HEK293 (cell line): ENCODE measurements around the gene DISC1.

Source experiments
- CTCF ChIA-PET: fragments of 350-600 bp; formaldehyde crosslinking; extraction: SDS; loops from one replicate; lab custom pipeline; 2021; ENCODE audit warnings: antibody characterized with exemption; lab: Yijun Ruan, JAX
- POLR2A ChIA-PET: fragments of 300-600 bp; formaldehyde crosslinking; extraction: SDS; loops from one replicate; lab custom pipeline; 2020; ENCODE audit warnings: antibody characterized with exemption, inconsistent platforms; lab: Yijun Ruan, JAX
- H3K27ac ChIP-seq: fragments of 200-500 bp; sonication (Bioruptor generic); 2 replicates; pipeline ENCODE4 v1.5.1; 2014; ENCODE audit warnings: low read depth, low read length, control low read depth, inconsistent platforms; ENCODE audit errors: extremely low read depth
- H3K36me3 ChIP-seq, 2 experiments: fragments of 200-500 bp in 1 of 2; sonication (Bioruptor generic) in 1 of 2; 1 replicate in 1 of 2; 2 replicates in 1 of 2; pipeline ENCODE4 v1.5.1; 2014 to 2017; ENCODE audit warnings: inconsistent platforms in 2 of 2, low read length in 2 of 2; ENCODE audit not compliant: control insufficient read depth in 2 of 2, insufficient read depth in 1 of 2
- H3K4me1 ChIP-seq: fragments of 200-500 bp; sonication (Bioruptor generic); 2 replicates; pipeline ENCODE4 v1.5.1; 2014; ENCODE audit warnings: mild to moderate bottlenecking, low read length, inconsistent platforms; ENCODE audit not compliant: control insufficient read depth, insufficient read depth
- H3K4me3 ChIP-seq: 2 replicates; pipeline ENCODE4 v1.5.1; 2011; ENCODE audit warnings: low read depth, mild to moderate bottlenecking, control low read depth, low read length, moderate library complexity
- H3K9me3 ChIP-seq: fragments of 200-500 bp; sonication (Bioruptor generic); 2 replicates; pipeline ENCODE4 v1.5.1; 2014; ENCODE audit warnings: low read depth, low read length, inconsistent platforms; ENCODE audit not compliant: control insufficient read depth, insufficient read depth
- ATF2 ChIP-seq: fragments of 450-650 bp; formaldehyde crosslinking; IDR thresholded peaks from 2 replicates; pipeline ENCODE4 v1.5.1; 2016; ENCODE audit warnings: missing biosample characterization, missing genetic modification characterization, low read depth
- FEZF1 ChIP-seq: fragments of 450-650 bp; formaldehyde crosslinking; IDR thresholded peaks from 2 replicates; pipeline ENCODE4 v1.5.1; 2016; ENCODE audit warnings: missing biosample characterization, missing genetic modification characterization
- GLI4 ChIP-seq: fragments of 450-650 bp; formaldehyde crosslinking; IDR thresholded peaks from 2 replicates; pipeline ENCODE4 v1.5.1; 2016; ENCODE audit warnings: missing biosample characterization, missing genetic modification characterization
- MYNN ChIP-seq: fragments of 450-650 bp; formaldehyde crosslinking; IDR thresholded peaks from 2 replicates; pipeline ENCODE4 v1.5.1; 2016; ENCODE audit warnings: missing biosample characterization, missing genetic modification characterization, borderline replicate concordance
- PATZ1 ChIP-seq: fragments of 450-650 bp; formaldehyde crosslinking; IDR thresholded peaks from 2 replicates; pipeline ENCODE4 v1.5.1; 2016; ENCODE audit warnings: missing biosample characterization, missing genetic modification characterization
- RBAK ChIP-seq: fragments of 450-650 bp; formaldehyde crosslinking; IDR thresholded peaks from 2 replicates; pipeline ENCODE4 v1.5.1; 2016; ENCODE audit warnings: missing biosample characterization, missing genetic modification characterization
- REPIN1 ChIP-seq: fragments of 450-650 bp; formaldehyde crosslinking; IDR thresholded peaks from 2 replicates; pipeline ENCODE4 v1.5.1; 2017; ENCODE audit warnings: missing biosample characterization, missing genetic modification characterization, low read depth
- SCRT1 ChIP-seq: fragments of 450-650 bp; formaldehyde crosslinking; IDR thresholded peaks from 2 replicates; pipeline ENCODE4 v1.5.1; 2016; ENCODE audit warnings: missing biosample characterization, missing genetic modification characterization, borderline replicate concordance
- YY1 ChIP-seq: fragments of 450-650 bp; formaldehyde crosslinking; IDR thresholded peaks from 2 replicates; pipeline ENCODE4 v1.5.1; 2018; ENCODE audit warnings: missing biosample characterization, missing genetic modification characterization
- ZBTB10 ChIP-seq: fragments of 450-650 bp; formaldehyde crosslinking; IDR thresholded peaks from 2 replicates; pipeline ENCODE4 v1.5.1; 2016; ENCODE audit warnings: missing biosample characterization, missing genetic modification characterization
- ZFP69B ChIP-seq: fragments of 450-650 bp; formaldehyde crosslinking; IDR thresholded peaks from 2 replicates; pipeline ENCODE4 v1.5.1; 2016; ENCODE audit warnings: missing biosample characterization, missing genetic modification characterization
- ZNF174 ChIP-seq: fragments of 450-650 bp; formaldehyde crosslinking; IDR thresholded peaks from 2 replicates; pipeline ENCODE4 v1.5.0; 2017; ENCODE audit warnings: missing biosample characterization, mild to moderate bottlenecking, missing genetic modification characterization
- ZNF26 ChIP-seq: fragments of 450-650 bp; formaldehyde crosslinking; IDR thresholded peaks from 2 replicates; pipeline ENCODE4 v1.5.1; 2016; ENCODE audit warnings: missing biosample characterization, missing genetic modification characterization
- ZNF311 ChIP-seq: fragments of 450-650 bp; formaldehyde crosslinking; IDR thresholded peaks from 2 replicates; pipeline ENCODE4 v1.5.1; 2017; ENCODE audit warnings: missing biosample characterization, missing genetic modification characterization, borderline replicate concordance
- ZNF366 ChIP-seq: fragments of 450-650 bp; formaldehyde crosslinking; conservative IDR thresholded peaks from 2 replicates; pipeline ENCODE4 v1.5.1; 2016; ENCODE audit warnings: missing biosample characterization, missing genetic modification characterization
- ZNF423 ChIP-seq: fragments of 450-650 bp; formaldehyde crosslinking; IDR thresholded peaks from 2 replicates; pipeline ENCODE4 v1.5.1; 2016; ENCODE audit warnings: missing biosample characterization, missing genetic modification characterization
- ZNF513 ChIP-seq: fragments of 450-650 bp; IDR thresholded peaks from 2 replicates; pipeline ENCODE4 v1.5.1; 2018; ENCODE audit warnings: missing biosample characterization, missing genetic modification characterization
- ZNF530 ChIP-seq: fragments of 450-650 bp; formaldehyde crosslinking; IDR thresholded peaks from 2 replicates; pipeline ENCODE4 v1.5.1; 2016; ENCODE audit warnings: low read depth, missing biosample characterization, missing genetic modification characterization
- ZNF548 ChIP-seq: fragments of 450-650 bp; formaldehyde crosslinking; IDR thresholded peaks from 2 replicates; pipeline ENCODE4 v1.5.1; 2016; ENCODE audit warnings: missing biosample characterization, missing genetic modification characterization
- ZNF555 ChIP-seq: fragments of 450-650 bp; formaldehyde crosslinking; conservative IDR thresholded peaks from 2 replicates; pipeline ENCODE4 v1.5.1; 2017; ENCODE audit warnings: missing biosample characterization, mild to moderate bottlenecking, missing genetic modification characterization, inconsistent platforms
- ZNF571 ChIP-seq: fragments of 450-650 bp; formaldehyde crosslinking; IDR thresholded peaks from 2 replicates; pipeline ENCODE4 v1.5.0; 2017; ENCODE audit warnings: missing biosample characterization, missing genetic modification characterization
- ZNF580 ChIP-seq: fragments of 450-650 bp; formaldehyde crosslinking; IDR thresholded peaks from 2 replicates; pipeline ENCODE4 v1.5.1; 2016; ENCODE audit warnings: missing biosample characterization, missing genetic modification characterization
- ZNF621 ChIP-seq: fragments of 450-650 bp; formaldehyde crosslinking; IDR thresholded peaks from 2 replicates; pipeline ENCODE4 v1.5.1; 2017; ENCODE audit warnings: missing biosample characterization, missing genetic modification characterization
- ZNF658 ChIP-seq: fragments of 450-650 bp; formaldehyde crosslinking; IDR thresholded peaks from 2 replicates; pipeline ENCODE4; 2016; ENCODE audit warnings: missing biosample characterization, missing genetic modification characterization
- ZNF664 ChIP-seq: fragments of 450-650 bp; formaldehyde crosslinking; IDR thresholded peaks from 2 replicates; pipeline ENCODE4 v1.5.1; 2016; ENCODE audit warnings: missing biosample characterization, missing genetic modification characterization
- ZNF704 ChIP-seq: fragments of 450-650 bp; formaldehyde crosslinking; IDR thresholded peaks from 2 replicates; pipeline ENCODE4 v1.5.1; 2016; ENCODE audit warnings: missing biosample characterization, missing genetic modification characterization
- ZNF776 ChIP-seq: fragments of 450-650 bp; formaldehyde crosslinking; IDR thresholded peaks from 2 replicates; pipeline ENCODE4 v1.5.0; 2017; ENCODE audit warnings: missing biosample characterization, missing genetic modification characterization, borderline replicate concordance

The DISC1 gene

GRCh38 chr1:232066521-232066920 is 439.9 kb downstream of the DISC1 start:
- H3K9me3 ChIP-seq, result no peaks in the 10 kb centered on the region
- no peak overlapping the region for H3K27ac ChIP-seq
- H3K36me3 ChIP-seq, result no peaks in the 10 kb centered on the region
- no peak overlapping the region for H3K4me3 ChIP-seq
- ChIA-PET POLR2A (no interaction called here), CTCF (interaction anchor here (0.8 kb wide), 1 partner anchor 11 kb away, joined by 3 read pairs; no protein-coding TSS in a partner anchor)
- TF ChIP-seq ZNF658 (no peak), ZNF621 (tag by site-specific recombination) (no peak), ZNF311 (no peak), YY1 (no peak), RBAK (tag by site-specific recombination) (no peak), ZNF423 (no peak), ZNF704 (tag by site-specific recombination) (no peak), ATF2 (tag by site-specific recombination) (no peak), PATZ1 (tag by site-specific recombination) (no peak), MYNN (no peak), ZNF174 (tag by site-specific recombination) (no peak), ZNF571 (tag by site-specific recombination) (no peak)
- H3K4me1 ChIP-seq, result no peaks in the 10 kb centered on the region

- CTCF ChIA-PET, result no interaction called here
- no peaks in the 10 kb centered on the region for H3K36me3 ChIP-seq
- POLR2A ChIA-PET, result no interaction called here
- no peak overlapping the region for H3K4me3 ChIP-seq
- H3K9me3 ChIP-seq, result no peaks in the 10 kb centered on the region
- H3K4me1 ChIP-seq, result no peaks in the 10 kb centered on the region
- H3K27ac ChIP-seq, result no peak overlapping the region
- TF ChIP-seq ZNF664 (no peak), ZNF530 (tag by site-specific recombination) (no peak), ZNF776 (tag by site-specific recombination) (no peak), ZNF366 (no peak), REPIN1 (no peak), ZNF555 (tag by site-specific recombination) (no peak), SCRT1 (tag by site-specific recombination) (no peak), ZNF513 (tag by site-specific recombination) (no peak), ZFP69B (tag by site-specific recombination) (no peak), ZNF26 (tag by site-specific recombination) (no peak), GLI4 (tag by site-specific recombination) (no peak), ZNF548 (tag by site-specific recombination) (no peak), FEZF1 (tag by site-specific recombination) (no peak), ZBTB10 (tag by site-specific recombination) (no peak), ZNF580 (tag by site-specific recombination) (no peak)
Observed at GRCh38 chr1:232074265-232074664, 447.7 kb downstream of the DISC1 start.
